Muscle of back (tissue), 11 donors: ENCODE measurements around the gene SPART. TPM values are rescaled to one million over a fixed set of nuclear protein-coding genes. Genes with fewer than 3 reads are reported as not detected.
A peak's percentile ranks its signal among the peaks of the same experiment; 100 is the strongest.
"Not testable (repeated sequence)": the region's sequence is repeated elsewhere in the genome, so short reads cannot be mapped to it uniquely, and the experiment has no call there.

Source experiments
- DNase-seq, 3 donors: peaks; one replicate each; pipeline versions ENCODE4 v3.0.0 to v3.0.0-alpha.2; 2013
- polyA plus RNA-seq, 10 donors: library from polyadenylated mRNA; unstranded; fragments of 120-200 nt; gene quantifications; one replicate each; pipeline ENCODE4 v1.2.1, GENCODE V29; 2013; ENCODE audit not compliant: insufficient read length in 10 of 10

The SPART gene
- polyA plus RNA-seq, 10 donors: 58.7 to 97.6 (median 73.5) TPM

GRCh38 chr13:36355632-36356031, 9.4 kb upstream of the SPART start:
- no peak for DNase-seq

DNA sequence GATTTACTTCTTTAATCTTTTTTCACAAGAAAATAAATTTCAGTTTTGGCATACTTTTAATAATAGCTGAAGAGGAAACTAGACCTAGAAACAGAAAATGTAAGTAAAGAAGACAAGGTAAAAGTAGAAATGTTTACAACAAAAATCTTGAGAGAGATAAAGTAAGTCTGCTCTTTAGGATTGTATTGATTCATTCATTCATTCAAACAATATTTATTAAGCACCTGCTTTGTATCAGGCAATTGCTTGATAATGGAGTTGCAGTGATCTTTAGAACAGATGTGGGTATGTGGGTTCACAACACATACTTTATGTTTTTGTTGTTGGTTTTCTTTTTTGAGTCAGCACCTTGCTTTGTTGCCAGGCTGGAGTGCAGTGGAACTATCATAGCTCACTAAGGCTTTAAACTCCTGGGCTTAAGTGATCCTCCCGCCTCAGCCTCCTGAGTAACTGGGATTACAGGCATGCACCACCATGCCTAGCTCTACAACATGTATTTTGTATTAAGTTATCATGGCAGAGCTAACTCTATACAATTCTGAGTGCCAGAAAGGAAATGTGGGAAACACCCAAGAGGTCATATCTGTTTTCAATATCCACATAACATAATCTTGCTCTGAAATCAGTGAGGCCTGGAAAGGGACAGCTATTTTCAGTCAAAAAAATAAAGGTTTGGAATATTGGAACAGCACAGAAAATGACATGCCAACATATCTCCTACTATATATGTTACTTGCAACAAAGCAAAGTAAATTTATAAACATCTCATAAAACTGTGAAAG, 8.8 kb upstream of the SPART start:
- DNase-seq: peak in 1 of 3 donors; percentile 55

- DNase-seq: peak in 1 of 3 donors; percentile 30
These were observed 6.8 kb upstream of the SPART start for GRCh38 chr13:36353001-36353400.

DNA sequence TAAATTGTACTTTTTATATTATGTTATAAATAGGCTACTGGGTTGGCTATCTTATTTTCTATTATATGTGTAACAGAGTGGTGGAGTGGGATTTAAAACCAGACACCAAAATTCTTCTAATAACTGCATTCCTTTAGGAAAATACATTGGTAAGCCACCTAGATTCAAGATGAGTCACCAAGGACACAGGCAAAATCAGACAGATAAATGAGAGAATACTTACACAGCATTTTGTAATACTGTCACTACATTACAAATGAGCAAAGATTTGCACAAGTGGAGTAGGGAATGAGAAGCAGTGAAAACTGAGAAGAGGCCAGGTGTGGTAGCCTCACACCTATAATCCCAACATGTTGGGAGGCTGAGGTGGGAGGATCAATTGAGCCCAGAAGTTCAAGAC, 6.2 kb upstream of the SPART start:
- no peak for DNase-seq

DNA sequence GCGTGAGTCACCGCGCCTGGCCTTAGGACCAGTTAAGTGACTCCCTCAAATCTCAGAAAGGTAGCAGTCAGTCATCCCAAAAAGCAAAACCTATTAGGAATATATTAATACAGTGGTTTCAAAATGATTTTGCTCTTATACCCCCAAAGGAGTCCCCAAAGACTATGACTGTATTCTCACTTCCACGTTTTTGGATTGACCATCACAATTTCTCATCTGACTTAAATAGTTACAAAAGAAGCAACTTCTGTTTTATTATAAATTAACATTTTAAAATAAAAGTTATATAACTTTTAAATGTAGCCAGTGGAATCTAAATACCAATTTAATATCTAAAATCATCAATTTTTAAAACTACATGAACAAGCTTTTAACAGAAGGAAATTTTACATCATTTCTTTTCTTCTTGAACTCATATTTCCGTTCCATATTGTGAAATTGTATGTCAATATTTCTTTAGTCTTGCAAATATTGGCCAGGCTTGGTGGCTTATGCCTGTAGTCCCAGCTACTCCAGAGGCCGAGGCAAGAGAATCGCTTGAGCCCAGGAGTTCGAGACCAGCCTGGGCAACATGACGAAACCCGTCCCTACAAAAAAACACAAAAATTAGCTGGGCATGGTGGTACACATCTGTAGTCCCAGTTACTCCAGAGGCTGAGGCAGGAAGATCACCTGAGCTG, 1.5 kb upstream of the SPART start:
- DNase-seq: no peak

GRCh38 chr13:36345438-36346221, 564 bp downstream of the SPART start:
- DNase-seq: peak; percentile 84 to 94 (median 88)

DNA sequence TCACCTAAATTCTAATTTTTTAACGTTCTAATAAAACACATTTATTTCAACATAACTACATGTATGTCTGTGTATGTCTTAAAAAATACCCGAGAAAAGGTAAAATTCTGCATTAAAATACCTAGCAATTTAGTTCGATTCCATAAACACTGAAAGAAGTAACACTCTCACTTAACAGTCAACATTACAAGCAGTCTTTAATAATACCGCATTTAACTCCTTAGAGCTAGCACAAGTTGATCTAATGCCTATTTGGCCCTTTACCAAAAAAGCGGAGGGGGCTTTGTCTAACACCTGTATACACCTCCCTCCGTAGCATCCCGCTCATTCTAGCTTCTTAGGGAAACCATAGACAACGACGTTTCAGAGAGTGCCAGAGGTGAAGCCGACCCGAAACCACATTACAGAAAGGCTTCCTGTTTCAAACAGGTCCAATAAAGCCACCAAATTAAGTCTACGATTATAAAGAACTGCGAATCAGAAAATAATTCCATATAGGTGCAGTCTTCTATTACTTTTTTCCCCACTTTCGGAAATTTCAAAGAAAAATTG, 1.2 kb downstream of the SPART start:
- peak in 1 of 3 donors; percentile 72 for DNase-seq

DNA sequence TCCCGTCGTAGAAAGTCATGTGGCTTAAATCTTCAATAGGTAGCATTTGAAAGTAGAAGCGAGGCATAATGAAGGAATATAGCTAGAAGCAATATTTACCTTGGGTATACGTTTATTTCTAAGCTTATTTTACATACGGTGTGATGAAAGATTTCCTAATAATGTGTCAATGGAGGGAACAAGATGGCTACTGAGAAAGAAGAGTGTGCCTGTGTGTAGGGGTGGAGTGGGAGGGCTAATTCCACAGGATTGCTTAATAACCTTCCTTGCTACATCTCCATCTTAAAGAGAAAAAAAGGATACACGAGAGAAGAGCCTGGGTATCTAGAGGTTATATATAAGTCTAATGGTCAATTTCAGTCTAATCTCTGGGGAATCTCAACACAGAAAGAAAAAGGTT, 2.0 kb downstream of the SPART start:
- DNase-seq: peak in 1 of 3 donors; percentile 53

- no peak for DNase-seq
These were observed 2.4 kb downstream of the SPART start for GRCh38 chr13:36343766-36344165.

DNA sequence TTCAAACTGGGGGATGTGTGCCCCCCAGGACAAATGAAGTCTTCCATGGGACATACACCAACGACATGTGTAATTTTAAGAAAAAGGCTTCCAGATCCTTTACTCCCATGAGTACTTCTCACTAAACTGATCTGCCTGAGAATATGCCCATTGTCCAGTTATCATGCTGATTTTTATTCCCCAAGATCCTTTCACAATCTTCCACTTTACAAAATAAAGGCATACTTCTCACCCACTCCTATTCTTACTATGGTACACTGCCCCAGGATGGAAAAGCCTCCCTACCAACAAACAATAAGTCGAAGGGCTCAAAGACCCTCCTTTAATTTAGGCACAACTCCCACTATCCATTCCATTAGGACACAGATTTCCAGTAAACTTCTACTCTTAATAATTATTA, 3.5 kb downstream of the SPART start:
- no peak for DNase-seq

DNA sequence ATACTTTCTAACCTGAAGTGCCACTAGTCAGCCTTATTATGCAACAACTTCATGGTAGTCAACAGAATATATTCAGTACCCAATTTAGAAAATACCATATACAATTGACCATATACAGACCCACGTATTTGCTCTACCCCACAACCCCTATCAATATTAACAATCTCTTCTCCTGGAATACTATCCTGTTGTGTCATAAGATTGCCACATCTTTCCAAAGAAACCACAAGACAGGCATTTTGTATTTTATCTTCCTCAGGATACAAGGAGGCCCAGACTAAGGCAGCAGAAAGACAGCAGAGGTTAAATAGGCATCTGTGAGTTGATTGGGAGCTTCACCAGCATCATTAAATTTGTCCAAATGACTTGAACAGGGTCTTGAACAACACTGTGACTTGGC, 4.5 kb downstream of the SPART start:
- DNase-seq: no peak

DNA sequence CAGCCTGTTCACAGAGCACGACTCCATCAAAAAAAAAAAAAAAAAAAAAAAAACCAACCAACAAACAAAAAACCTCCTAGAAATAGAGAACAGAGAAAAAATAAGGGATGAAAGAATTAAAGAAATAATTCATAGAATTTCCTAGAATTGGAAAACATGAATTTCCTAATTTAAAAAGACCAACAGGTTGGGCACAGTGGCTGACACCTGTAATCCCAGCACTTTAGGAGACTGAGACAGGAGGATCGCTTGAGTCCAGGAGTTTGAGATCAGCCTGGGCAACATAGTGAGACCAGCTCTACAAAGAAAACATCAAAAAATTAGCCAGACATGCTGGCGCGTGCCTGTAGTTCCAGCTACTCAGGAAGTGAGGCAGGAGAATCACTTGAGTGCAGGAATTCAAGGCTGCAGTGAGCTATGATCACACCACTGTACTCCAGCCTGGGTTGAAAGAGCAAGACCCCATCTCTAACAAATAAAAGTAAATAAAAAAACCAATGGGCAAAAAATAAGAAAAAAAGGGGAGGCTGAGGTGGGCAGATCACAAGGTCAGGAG, 6.5 kb downstream of the SPART start:
- no peak for DNase-seq

- DNase-seq: peak in 1 of 3 donors; percentile 51
These were observed 8.1 kb downstream of the SPART start for GRCh38 chr13:36337938-36338641.

DNA sequence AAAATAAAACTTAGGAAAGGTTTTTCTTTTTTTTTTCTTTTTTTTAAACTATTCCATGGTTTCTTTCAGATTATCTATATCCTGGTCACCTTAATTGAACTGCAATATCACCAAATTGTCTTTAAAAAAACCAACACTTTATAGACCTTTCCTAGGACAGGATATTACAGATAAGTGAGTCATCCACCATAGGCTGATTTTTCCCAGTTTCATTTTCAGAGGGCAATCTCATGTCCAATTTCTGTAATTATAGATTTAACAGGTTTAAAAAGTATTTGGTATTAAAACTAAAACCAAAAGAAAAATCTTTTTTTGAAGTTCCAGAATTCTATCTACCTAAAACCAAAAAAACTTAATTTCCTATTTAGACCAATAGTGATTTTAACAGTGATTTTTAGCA, 13.2 kb downstream of the SPART start:
- DNase-seq: no peak

- not testable (repeated sequence) for DNase-seq
These were observed 13.9 kb downstream of the SPART start for GRCh38 chr13:36332255-36332654.

DNA sequence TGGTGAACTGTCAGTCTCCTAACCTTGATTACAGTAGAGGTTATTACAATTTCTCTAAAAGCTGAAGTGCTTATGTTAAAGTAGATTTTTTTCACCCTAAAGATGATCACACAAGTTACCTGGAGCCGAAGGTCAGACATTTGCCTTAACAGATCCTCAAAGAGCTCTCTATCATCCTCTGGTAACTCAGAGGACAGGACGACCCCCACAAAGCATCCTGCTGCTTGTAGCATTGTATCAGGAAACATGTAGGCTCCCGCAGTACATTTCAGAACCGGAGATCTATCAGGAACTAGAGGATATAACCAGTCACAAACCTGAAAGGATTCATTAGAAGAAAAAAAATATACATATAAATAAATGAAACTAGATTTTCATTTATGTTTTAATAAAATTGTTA, 14.9 kb downstream of the SPART start:
- DNase-seq: no peak

DNA sequence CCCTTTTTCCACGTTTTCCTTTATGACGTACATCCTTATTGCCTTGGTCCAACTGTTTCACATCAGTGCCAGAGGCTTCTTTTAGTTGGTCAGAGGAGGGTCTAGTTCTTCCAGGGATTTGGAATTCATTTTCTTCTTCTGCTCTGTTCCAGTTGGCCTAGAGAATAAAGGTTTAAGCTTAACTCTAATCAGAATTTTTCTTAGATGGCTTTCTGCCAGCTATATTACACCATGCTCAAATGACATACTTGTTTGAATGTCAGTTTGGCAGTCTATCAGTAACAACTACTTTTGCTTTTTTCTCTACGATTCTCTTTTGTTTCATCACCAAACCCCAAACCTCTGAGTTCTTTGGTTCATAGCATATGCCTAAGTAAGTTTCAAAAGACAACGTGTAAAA, 16.8 kb downstream of the SPART start:
- peak in 2 of 3 donors; percentile 7 to 32 for DNase-seq

- no peak for DNase-seq
These were observed 17.4 kb downstream of the SPART start for GRCh38 chr13:36328821-36329220.

DNA sequence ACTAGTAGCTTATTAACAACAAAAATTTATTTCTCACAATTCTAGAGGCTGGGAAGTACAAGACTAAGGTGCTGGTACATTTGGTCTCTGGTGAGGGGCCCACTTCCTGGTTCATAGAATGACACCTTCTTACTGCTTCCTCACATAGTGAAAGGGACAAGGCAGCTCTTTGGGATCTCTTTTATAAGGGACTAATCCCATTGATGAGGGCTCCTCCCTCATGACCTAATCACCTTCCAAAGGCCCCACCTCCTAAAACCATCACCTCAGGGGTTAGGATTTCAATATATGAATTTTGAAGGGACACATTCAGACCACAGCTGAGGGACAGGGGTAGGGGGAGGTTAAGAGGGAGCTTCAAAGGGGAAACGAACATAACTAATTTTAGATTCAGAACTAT, 20.3 kb downstream of the SPART start:
- DNase-seq: no peak

GRCh38 chr13:36324881-36325280, 21.3 kb downstream of the SPART start:
- not testable (repeated sequence) for DNase-seq

- peak in 1 of 3 donors; percentile 28 for DNase-seq
These were observed 22.1 kb downstream of the SPART start for GRCh38 chr13:36323951-36324566.
